Pancreas (tissue), 10 donors: ENCODE measurements around the gene RXRA. TPM values are rescaled to one million over a fixed set of nuclear protein-coding genes. Genes with fewer than 3 reads are reported as not detected.

Experiments used
- ATAC-seq, 4 donors: fragments of 200-7000 bp; cut with Tn5 transposase; one replicate each; pipeline versions ENCODE4 v1.8.0 to v1.9.1; 2020; ENCODE audit warnings: mild to moderate bottlenecking in 4 of 4, moderate library complexity in 4 of 4
- DNase-seq, 6 donors: peaks; one replicate each; pipeline ENCODE4 v3.0.0-alpha.2; 2020
- FAIRE-seq: peaks from 2 replicates; lab custom pipeline; 2012; peaks lifted over from hg19 to GRCh38; lab: Jason Lieb, UNC
- H3K27ac ChIP-seq, 4 donors: fragments of 200-600 bp; sonication (generic); 1 replicate in 3 of 4; 2 replicates in 1 of 4; pipeline versions ENCODE4 v1.5.0 to v1.8.0; 2020
- H3K27me3 ChIP-seq, 4 donors: fragments of 200-600 bp; one replicate each; pipeline ENCODE4 v1.8.0; 2021
- H3K36me3 ChIP-seq, 3 donors: fragments of 200-600 bp; sonication (generic) in 1 of 3; one replicate each; pipeline versions ENCODE4 v1.5.0 to v1.8.0; 2020 to 2021
- H3K4me1 ChIP-seq, 3 donors: fragments of 200-600 bp; one replicate each; pipeline ENCODE4 v1.8.0; 2021
- H3K4me3 ChIP-seq, 4 donors: fragments of 200-600 bp; sonication (generic) in 2 of 4; one replicate each; pipeline versions ENCODE4 v1.5.0 to v1.8.0; 2020 to 2021
- H3K9me3 ChIP-seq, 4 donors: fragments of 200-600 bp; one replicate each; pipeline ENCODE4 v1.8.0; 2021
- CTCF ChIP-seq, 4 donors: fragments of 200-600 bp; sonication (generic) in 3 of 4; IDR thresholded peaks; one replicate each; pipeline versions ENCODE4 v1.5.0 to v1.8.0; 2021; ENCODE audit warnings: antibody characterized with exemption in 4 of 4
- WGBS, 2 donors: extraction: QIAGEN DNeasy Blood & Tissue Kit; methylation state at CpG; one replicate each; pipeline ENCODE4 v1.1.7; 2013; 5-methylcytosine and 5-hydroxymethylcytosine counted together
- intact Hi-C, 3 donors: fragments of 100-400 bp; cut with DNase I; formaldehyde crosslinking; loops; one replicate each; pipeline versions ENCODE4 v1.11.1 to v1.14.2; 2022
- polyA plus RNA-seq, 2 donors: library from polyadenylated mRNA; stranded (reverse); fragments of 200-250 nt; gene quantifications; one replicate each; pipeline ENCODE4 v1.2.3, GENCODE V29; 2013
- total RNA-seq, 6 donors: library from RNA; stranded (reverse); fragmentation: NEBNext Ultra II Directional in 4 of 6; extraction: Animal tissue kit (Norgen Biotek cat#: 25700) in 4 of 6; gene quantifications; one replicate each; pipeline versions ENCODE4 v1.2.1 to v1.2.4, GENCODE V29; 2021 to 2023
- donor health status: healthy with polysubstance abuse.
- donor health status: DM: no; HTN: no; CAD: no; lungs with moderate emphysema.
- donor health status: DM: no; HTN: no; CAD: no.
- donor health status: control.
- donor health status: control.
- donor health status: Bipolar disorder and iron deficiency.
- donor health status: DM: yes; HTN: yes; CAD: no.
- donor health status: DM: no; HTN: no; CAD: no.
- donor health status: DM: no; HTN: no; CAD: no.
- donor health status: DM: yes; HTN: yes; CAD: no.

Gene RXRA
- total and polyA plus RNA-seq, 8 donors = 20.2 to 35.1 (median 22.9) TPM

GRCh38 chr9:134404376-134405358 is 78.4 kb downstream of the RXRA start:
- no peak for TF ChIP-seq CTCF (IDR thresholded peaks at IDR 0.05)
- peak overlapping the region in 2 of 4 donors; percentile 6 to 8 for H3K27ac ChIP-seq
- DNase-seq = no peak
- peaks cover 11 to 16% (median 13%) of the 10 kb centered on the region in 3 donors for H3K4me1 ChIP-seq
- ATAC-seq = no peak
- intact Hi-C loops = no loop called here
- H3K4me3 ChIP-seq = no peak overlapping the region
- FAIRE-seq = no peak
- no peaks in the 10 kb centered on the region for H3K9me3 ChIP-seq
- no peaks in the 10 kb centered on the region for H3K36me3 ChIP-seq
- WGBS, 2 donors = 84 to 89% methylated on average over 34 of the region's 34 CpGs
- H3K27me3 ChIP-seq = no peaks in the 10 kb centered on the region

GRCh38 chr9:134405527-134405926 is 79.3 kb downstream of the RXRA start:
- ATAC-seq = no peak
- no peak for DNase-seq
- H3K9me3 ChIP-seq = no peaks in the 10 kb centered on the region
- 85 to 86% methylated on average over 9 of the region's 9 CpGs for WGBS, 2 donors
- peaks cover 11 to 16% (median 13%) of the 10 kb centered on the region in 3 donors for H3K4me1 ChIP-seq
- H3K36me3 ChIP-seq = no peaks in the 10 kb centered on the region
- no peaks in the 10 kb centered on the region for H3K27me3 ChIP-seq
- intact Hi-C loops = no loop called here
- no peak for TF ChIP-seq CTCF (IDR thresholded peaks at IDR 0.05)
- FAIRE-seq = no peak
- H3K27ac ChIP-seq = no peak overlapping the region
- H3K4me3 ChIP-seq = no peak overlapping the region

- Histone ChIP-seq H3K27ac (peak overlapping the region in 3 of 4 donors; percentile 16 to 51 (median 28)), H3K4me3 (peak overlapping the region in 1 of 4 donors; percentile 17), H3K27me3 (no peaks in the 10 kb centered on the region), H3K4me1 (peaks cover 11 to 16% (median 13%) of the 10 kb centered on the region in 3 donors), H3K36me3 (no peaks in the 10 kb centered on the region), H3K9me3 (no peaks in the 10 kb centered on the region)
- no peak for DNase-seq
- WGBS, 2 donors = 66 to 69% methylated on average over 23 of the region's 23 CpGs
- peak in 1 of 4 donors; percentile 9 for ATAC-seq
- no peak for FAIRE-seq
- TF ChIP-seq CTCF (IDR thresholded peaks at IDR 0.05) = no peak
- intact Hi-C loops = no loop called here
These were observed 80.3 kb downstream of the RXRA start for GRCh38 chr9:134406366-134407120.

GRCh38 chr9:134407121-134407779 is 81.0 kb downstream of the RXRA start:
- H3K9me3 ChIP-seq = no peaks in the 10 kb centered on the region
- no peak for TF ChIP-seq CTCF (IDR thresholded peaks at IDR 0.05)
- H3K4me3 ChIP-seq = peak overlapping the region in 1 of 4 donors; percentile 17
- peaks cover 11 to 16% (median 13%) of the 10 kb centered on the region in 3 donors for H3K4me1 ChIP-seq
- H3K36me3 ChIP-seq = no peaks in the 10 kb centered on the region
- DNase-seq (peak; percentile 85 to 95 (median 88)), FAIRE-seq (no peak), ATAC-seq (peak; percentile 87 to 93 (median 90))
- H3K27ac ChIP-seq = peak overlapping the region in 3 of 4 donors; percentile 16 to 51 (median 28)
- 8 to 9% methylated on average over 33 of the region's 33 CpGs for WGBS, 2 donors
- no peaks in the 10 kb centered on the region for H3K27me3 ChIP-seq
- intact Hi-C loops = no loop called here
